GM12878 (cell line): ENCODE results near the gene DCDC2C.
"Not testable (repeated sequence)": the region's sequence is repeated elsewhere in the genome, so short reads cannot be mapped to it uniquely, and the experiment has no call there.

ENCODE experiments used
- CEBPB ChIP-seq, 2 experiments: fragments of 150-350 bp in 1 of 2; IDR thresholded peaks; 2 replicates each; pipeline ENCODE4 v1.6.1; 2012 to 2014; ENCODE audit warnings: low read depth in 2 of 2, low read length in 2 of 2, borderline replicate concordance in 1 of 2, inconsistent platforms in 1 of 2
- CHD2 ChIP-seq: IDR thresholded peaks from 2 replicates; pipeline ENCODE4 v1.6.1; 2011; ENCODE audit warnings: low read depth, low read length, improper control_type of control experiment, borderline replicate concordance
- CTCF ChIP-seq, 3 experiments: IDR thresholded peaks in 2 of 3; conservative IDR thresholded peaks in 1 of 3; 2 replicates each; pipeline ENCODE4 v1.5.1; 2011; ENCODE audit warnings: low read depth in 3 of 3, low read length in 3 of 3, mild to moderate bottlenecking in 3 of 3, control low read depth in 2 of 3, moderate library complexity in 2 of 3, inconsistent platforms in 1 of 3, mixed read lengths in 1 of 3; ENCODE audit not compliant: control insufficient read depth in 2 of 3, insufficient read depth in 1 of 3; ENCODE audit errors: extremely low read depth in 1 of 3
- NFYB ChIP-seq: IDR thresholded peaks from 2 replicates; pipeline ENCODE4 v1.6.1; 2011; ENCODE audit warnings: low read depth, mild to moderate bottlenecking, low read length, improper control_type of control experiment, moderate library complexity; ENCODE audit not compliant: insufficient read depth
- TCF3 ChIP-seq: IDR thresholded peaks from 2 replicates; pipeline ENCODE4 v1.6.1; 2012; ENCODE audit warnings: low read depth, mild to moderate bottlenecking, low read length, borderline replicate concordance; ENCODE audit not compliant: insufficient read depth

- not testable (repeated sequence) for TF ChIP-seq CEBPB (IDR thresholded peaks at IDR 0.05; ENCODE audit: borderline replicate concordance in 1 of 2, low read depth in 2 of 2, low read length in 2 of 2); CHD2; TCF3; NFYB; CTCF (IDR thresholded peaks at IDR 0.05 in 2 of 3, conservative IDR thresholded peaks at IDR 0.05 in 1 of 3; ENCODE audit: control insufficient read depth in 2 of 3, extremely low read depth in 1 of 3, insufficient read depth in 1 of 3, low read depth in 3 of 3, low read length in 3 of 3)
These were observed 113.8 kb downstream of the DCDC2C start for GRCh38 chr2:3817144-3817543.
